HEK293 (cell line): ENCODE results near the gene APOBEC3B.

Experiments
- CTCF ChIA-PET: fragments of 350-600 bp; formaldehyde crosslinking; extraction: SDS; loops from one replicate; lab custom pipeline; 2021; ENCODE audit warnings: antibody characterized with exemption; lab: Yijun Ruan, JAX
- POLR2A ChIA-PET: fragments of 300-600 bp; formaldehyde crosslinking; extraction: SDS; loops from one replicate; lab custom pipeline; 2020; ENCODE audit warnings: antibody characterized with exemption, inconsistent platforms; lab: Yijun Ruan, JAX
- H3K27ac ChIP-seq: fragments of 200-500 bp; sonication (Bioruptor generic); 2 replicates; pipeline ENCODE4 v1.5.1; 2014; ENCODE audit warnings: low read depth, low read length, control low read depth, inconsistent platforms; ENCODE audit errors: extremely low read depth
- H3K36me3 ChIP-seq, 2 experiments: fragments of 200-500 bp in 1 of 2; sonication (Bioruptor generic) in 1 of 2; 1 replicate in 1 of 2; 2 replicates in 1 of 2; pipeline ENCODE4 v1.5.1; 2014 to 2017; ENCODE audit warnings: inconsistent platforms in 2 of 2, low read length in 2 of 2; ENCODE audit not compliant: control insufficient read depth in 2 of 2, insufficient read depth in 1 of 2
- H3K4me1 ChIP-seq: fragments of 200-500 bp; sonication (Bioruptor generic); 2 replicates; pipeline ENCODE4 v1.5.1; 2014; ENCODE audit warnings: mild to moderate bottlenecking, low read length, inconsistent platforms; ENCODE audit not compliant: control insufficient read depth, insufficient read depth
- H3K4me3 ChIP-seq: 2 replicates; pipeline ENCODE4 v1.5.1; 2011; ENCODE audit warnings: low read depth, mild to moderate bottlenecking, control low read depth, low read length, moderate library complexity
- H3K9me3 ChIP-seq: fragments of 200-500 bp; sonication (Bioruptor generic); 2 replicates; pipeline ENCODE4 v1.5.1; 2014; ENCODE audit warnings: low read depth, low read length, inconsistent platforms; ENCODE audit not compliant: control insufficient read depth, insufficient read depth
- BCL6B ChIP-seq: fragments of 450-650 bp; formaldehyde crosslinking; IDR thresholded peaks from 2 replicates; pipeline ENCODE4 v1.5.1; 2017; ENCODE audit warnings: missing biosample characterization, missing genetic modification characterization
- EGR2 ChIP-seq: fragments of 450-650 bp; formaldehyde crosslinking; IDR thresholded peaks from 2 replicates; pipeline ENCODE4 v1.5.1; 2016; ENCODE audit warnings: low read depth, missing biosample characterization, missing genetic modification characterization
- HIC1 ChIP-seq: fragments of 450-650 bp; formaldehyde crosslinking; IDR thresholded peaks from 2 replicates; pipeline ENCODE4 v1.5.1; 2016; ENCODE audit warnings: missing biosample characterization, missing genetic modification characterization
- HOXA7 ChIP-seq: sonication (generic); formaldehyde crosslinking; IDR thresholded peaks from 2 replicates; pipeline ENCODE4 v1.8.1; 2022; ENCODE audit warnings: missing genetic modification reagents, borderline replicate concordance
- MZF1 ChIP-seq: fragments of 450-650 bp; formaldehyde crosslinking; IDR thresholded peaks from 2 replicates; pipeline ENCODE4 v1.5.1; 2017; ENCODE audit warnings: missing biosample characterization, missing genetic modification characterization, borderline replicate concordance
- OSR2 ChIP-seq: fragments of 450-650 bp; formaldehyde crosslinking; IDR thresholded peaks from 2 replicates; pipeline ENCODE4 v1.5.1; 2016; ENCODE audit warnings: missing biosample characterization, missing genetic modification characterization
- PRDM1 ChIP-seq: fragments of 450-650 bp; formaldehyde crosslinking; IDR thresholded peaks from 2 replicates; pipeline ENCODE4; 2016; ENCODE audit warnings: missing biosample characterization, missing genetic modification characterization
- YY2 ChIP-seq: fragments of 450-650 bp; formaldehyde crosslinking; IDR thresholded peaks from 2 replicates; pipeline ENCODE4 v1.5.1; 2016; ENCODE audit warnings: missing biosample characterization, missing genetic modification characterization
- ZBTB1 ChIP-seq: fragments of 450-650 bp; formaldehyde crosslinking; IDR thresholded peaks from 2 replicates; pipeline ENCODE4 v1.5.1; 2016; ENCODE audit warnings: missing biosample characterization, missing genetic modification characterization
- ZBTB6 ChIP-seq: fragments of 450-650 bp; formaldehyde crosslinking; IDR thresholded peaks from 2 replicates; pipeline ENCODE4 v1.5.1; 2017; ENCODE audit warnings: missing biosample characterization, missing genetic modification characterization
- ZFHX2 ChIP-seq: fragments of 450-650 bp; formaldehyde crosslinking; conservative IDR thresholded peaks from 2 replicates; pipeline ENCODE4 v1.5.1; 2016; ENCODE audit warnings: missing biosample characterization, missing genetic modification characterization
- ZNF140 ChIP-seq: fragments of 450-650 bp; formaldehyde crosslinking; IDR thresholded peaks from 2 replicates; pipeline ENCODE4 v1.5.1; 2016; ENCODE audit warnings: missing biosample characterization, missing genetic modification characterization
- ZNF174 ChIP-seq: fragments of 450-650 bp; formaldehyde crosslinking; IDR thresholded peaks from 2 replicates; pipeline ENCODE4 v1.5.0; 2017; ENCODE audit warnings: missing biosample characterization, mild to moderate bottlenecking, missing genetic modification characterization
- ZNF175 ChIP-seq: fragments of 450-650 bp; formaldehyde crosslinking; IDR thresholded peaks from 2 replicates; pipeline ENCODE4 v1.5.1; 2016; ENCODE audit warnings: missing biosample characterization, missing genetic modification characterization
- ZNF398 ChIP-seq: fragments of 450-650 bp; formaldehyde crosslinking; IDR thresholded peaks from 2 replicates; pipeline ENCODE4 v1.5.1; 2017; ENCODE audit warnings: missing biosample characterization, missing genetic modification characterization
- ZNF510 ChIP-seq: fragments of 450-650 bp; formaldehyde crosslinking; IDR thresholded peaks from 2 replicates; pipeline ENCODE4 v1.5.1; 2018; ENCODE audit warnings: mild to moderate bottlenecking, missing genetic modification characterization, missing biosample characterization; ENCODE audit not compliant: insufficient replicate concordance
- ZNF513 ChIP-seq: fragments of 450-650 bp; IDR thresholded peaks from 2 replicates; pipeline ENCODE4 v1.5.1; 2018; ENCODE audit warnings: missing biosample characterization, missing genetic modification characterization
- ZNF670 ChIP-seq: fragments of 450-650 bp; formaldehyde crosslinking; IDR thresholded peaks from 2 replicates; pipeline ENCODE4 v1.5.1; 2016; ENCODE audit warnings: missing biosample characterization, missing genetic modification characterization, low read depth
- ZNF701 ChIP-seq: fragments of 450-650 bp; formaldehyde crosslinking; IDR thresholded peaks from 2 replicates; pipeline ENCODE4 v1.5.1; 2016; ENCODE audit warnings: missing biosample characterization, missing genetic modification characterization
- ZNF768 ChIP-seq: fragments of 450-650 bp; formaldehyde crosslinking; IDR thresholded peaks from 2 replicates; pipeline ENCODE4 v1.5.1; 2018; ENCODE audit warnings: missing biosample characterization, mild to moderate bottlenecking, missing genetic modification characterization

Gene APOBEC3B

GRCh38 chr22:38971791-38972190 is 10.4 kb upstream of the APOBEC3B start:
- ChIA-PET CTCF (interaction anchor here (0.6 to 3.6 kb wide), 4 partner anchors 31 to 138 kb away, joined by 3 to 11 read pairs (median 4); no protein-coding TSS in a partner anchor), POLR2A (no interaction called here)
- H3K4me1 ChIP-seq = no peaks in the 10 kb centered on the region
- H3K4me3 ChIP-seq = no peak overlapping the region
- no peak overlapping the region for H3K27ac ChIP-seq
- TF ChIP-seq MZF1 (no peak), ZNF398 (tag by site-specific recombination) (no peak), ZNF670 (tag by site-specific recombination) (no peak), BCL6B (tag by site-specific recombination) (no peak), ZNF701 (no peak), PRDM1 (no peak), ZBTB6 (tag by site-specific recombination) (no peak), ZNF140 (tag by site-specific recombination) (no peak), ZNF768 (tag by site-specific recombination) (no peak), ZNF513 (tag by site-specific recombination) (no peak), ZFHX2 (tag by site-specific recombination) (no peak), ZNF175 (tag by site-specific recombination) (no peak), HOXA7 (CRISPR knock-in tag) (no peak), ZBTB1 (tag by site-specific recombination) (no peak), EGR2 (tag by site-specific recombination) (no peak), OSR2 (tag by site-specific recombination) (no peak), HIC1 (tag by site-specific recombination) (no peak), ZNF510 (tag by site-specific recombination) (no peak), ZNF174 (no peak), YY2 (tag by site-specific recombination) (no peak)
- H3K9me3 ChIP-seq = no peaks in the 10 kb centered on the region
- H3K36me3 ChIP-seq = no peaks in the 10 kb centered on the region
